Measurements from ENCODE around the gene SLC6A15. TPM values are rescaled to one million over a fixed set of nuclear protein-coding genes. Genes with fewer than 3 reads are reported as not detected.

The SLC6A15 gene
- total and polyA plus RNA-seq, 2 experiments from 2014 or later = 2.6 to 3.4 TPM

GRCh38 chr12:84875241-84875640 is 37.4 kb downstream of the SLC6A15 start:
- H3K4me1 ChIP-seq (ENCODE audit: insufficient read depth) = no peaks in the 10 kb centered on the region
- no peaks in the 10 kb centered on the region for H3K9me3 ChIP-seq (ENCODE audit: low read depth)
- no peak overlapping the region for H3K4me2 ChIP-seq (ENCODE audit: unreplicated experiment)
- H2AFZ ChIP-seq = peak overlapping the region; percentile 26
- H3K4me3 ChIP-seq = no peak overlapping the region
- no peaks in the 10 kb centered on the region for H3K79me2 ChIP-seq (ENCODE audit: insufficient read depth)
- no peak for TF ChIP-seq EZH2 (IDR thresholded peaks at IDR 0.05; ENCODE audit: insufficient read depth, poor library complexity, severe bottlenecking)
- no peak for TF ChIP-seq EZH2phosphoT487 (IDR thresholded peaks at IDR 0.05; ENCODE audit: insufficient read depth, low read depth)
- in situ Hi-C loops (cut with MboI) = no loop called here
- no peaks in the 10 kb centered on the region for H3K9me2 ChIP-seq (ENCODE audit: insufficient read depth)
- no peaks in the 10 kb centered on the region for H3K36me3 ChIP-seq (ENCODE audit: low read depth)
- no peak overlapping the region for H3K27ac ChIP-seq
- H3K9ac ChIP-seq = no peak overlapping the region
- H3K27me3 ChIP-seq (replicated peaks; ENCODE audit: insufficient read depth) = no peaks in the 10 kb centered on the region
- no peaks in the 10 kb centered on the region for H4K20me1 ChIP-seq (ENCODE audit: insufficient read depth)
- no peak for DNase-seq
- no peaks in the 10 kb centered on the region for H3F3A ChIP-seq (ENCODE audit: insufficient read depth)
- 50 to 51% methylated on average over 4 of the region's 4 CpGs for WGBS, 2 experiments (ENCODE audit: low coverage in 1 of 2, low lambda C conversion rate in 2 of 2, missing lambda C conversion rate in 2 of 2)

GRCh38 chr12:84874825-84875139 is 37.8 kb downstream of the SLC6A15 start:
- Histone ChIP-seq H3K9me3 (ENCODE audit: low read depth) (no peaks in the 10 kb centered on the region), H3K9me2 (ENCODE audit: insufficient read depth) (no peaks in the 10 kb centered on the region), H3K9ac (no peak overlapping the region), H4K20me1 (ENCODE audit: insufficient read depth) (no peaks in the 10 kb centered on the region), H3K36me3 (ENCODE audit: low read depth) (no peaks in the 10 kb centered on the region), H3K27ac (no peak overlapping the region), H2AFZ (peak overlapping the region; percentile 26), H3K79me2 (ENCODE audit: insufficient read depth) (no peaks in the 10 kb centered on the region), H3F3A (ENCODE audit: insufficient read depth) (no peaks in the 10 kb centered on the region), H3K4me3 (no peak overlapping the region), H3K4me2 (ENCODE audit: unreplicated experiment) (no peak overlapping the region), H3K4me1 (ENCODE audit: insufficient read depth) (no peaks in the 10 kb centered on the region), H3K27me3 (replicated peaks; ENCODE audit: insufficient read depth) (no peaks in the 10 kb centered on the region)
- in situ Hi-C loops (cut with MboI) = no loop called here
- TF ChIP-seq EZH2phosphoT487 (IDR thresholded peaks at IDR 0.05; ENCODE audit: insufficient read depth, low read depth) = no peak
- no peak for TF ChIP-seq EZH2 (IDR thresholded peaks at IDR 0.05; ENCODE audit: insufficient read depth, poor library complexity, severe bottlenecking)
- no peak for DNase-seq

- Histone ChIP-seq H3K4me1 (ENCODE audit: insufficient read depth) (no peaks in the 10 kb centered on the region), H2AFZ (no peak overlapping the region), H3K27me3 (replicated peaks; ENCODE audit: insufficient read depth) (no peaks in the 10 kb centered on the region), H3K79me2 (ENCODE audit: insufficient read depth) (no peaks in the 10 kb centered on the region), H3K36me3 (ENCODE audit: low read depth) (no peaks in the 10 kb centered on the region), H3F3A (ENCODE audit: insufficient read depth) (no peaks in the 10 kb centered on the region), H3K9ac (no peak overlapping the region), H3K9me2 (ENCODE audit: insufficient read depth) (no peaks in the 10 kb centered on the region), H3K27ac (no peak overlapping the region), H4K20me1 (ENCODE audit: insufficient read depth) (no peaks in the 10 kb centered on the region), H3K9me3 (ENCODE audit: low read depth) (no peaks in the 10 kb centered on the region), H3K4me3 (no peak overlapping the region), H3K4me2 (ENCODE audit: unreplicated experiment) (no peak overlapping the region)
- TF ChIP-seq EZH2phosphoT487 (IDR thresholded peaks at IDR 0.05; ENCODE audit: insufficient read depth, low read depth) = no peak
- TF ChIP-seq EZH2 (IDR thresholded peaks at IDR 0.05; ENCODE audit: insufficient read depth, poor library complexity, severe bottlenecking) = no peak
- peak; percentile 77 for DNase-seq
- in situ Hi-C loops (cut with MboI) = no loop called here
- 57 to 59% methylated on average over 7 of the region's 7 CpGs for WGBS, 2 experiments (ENCODE audit: low coverage in 1 of 2, low lambda C conversion rate in 2 of 2, missing lambda C conversion rate in 2 of 2)
Observed at GRCh38 chr12:84874125-84874824, 38.3 kb downstream of the SLC6A15 start.

- Histone ChIP-seq H3K4me3 (no peak overlapping the region), H3F3A (ENCODE audit: insufficient read depth) (no peaks in the 10 kb centered on the region), H3K36me3 (ENCODE audit: low read depth) (no peaks in the 10 kb centered on the region), H3K27me3 (replicated peaks; ENCODE audit: insufficient read depth) (no peaks in the 10 kb centered on the region), H3K79me2 (ENCODE audit: insufficient read depth) (no peaks in the 10 kb centered on the region), H3K9ac (no peak overlapping the region), H3K4me1 (ENCODE audit: insufficient read depth) (no peaks in the 10 kb centered on the region), H3K9me3 (ENCODE audit: low read depth) (no peaks in the 10 kb centered on the region), H4K20me1 (ENCODE audit: insufficient read depth) (no peaks in the 10 kb centered on the region), H2AFZ (0 out of 2 replicates have a peak overlapping the region, but pooled peaks have one; percentile 18), H3K4me2 (ENCODE audit: unreplicated experiment) (no peak overlapping the region), H3K27ac (no peak overlapping the region), H3K9me2 (ENCODE audit: insufficient read depth) (no peaks in the 10 kb centered on the region)
- WGBS, 2 experiments (ENCODE audit: low coverage in 1 of 2, low lambda C conversion rate in 2 of 2, missing lambda C conversion rate in 2 of 2) = 73 to 74% methylated on average over 3 of the region's 3 CpGs
- peak; percentile 14 for DNase-seq
- TF ChIP-seq EZH2 (IDR thresholded peaks at IDR 0.05; ENCODE audit: insufficient read depth, poor library complexity, severe bottlenecking) (no peak), EZH2phosphoT487 (IDR thresholded peaks at IDR 0.05; ENCODE audit: insufficient read depth, low read depth) (no peak)
- in situ Hi-C loops (cut with MboI) = no loop called here
Observed at GRCh38 chr12:84862186-84862585, 50.4 kb downstream of the SLC6A15 start.

GRCh38 chr12:84860718-84861117 is 51.9 kb downstream of the SLC6A15 start:
- Histone ChIP-seq H3K9ac (no peak overlapping the region), H3F3A (ENCODE audit: insufficient read depth) (no peaks in the 10 kb centered on the region), H3K27me3 (replicated peaks; ENCODE audit: insufficient read depth) (no peaks in the 10 kb centered on the region), H3K4me3 (no peak overlapping the region), H3K27ac (no peak overlapping the region), H3K36me3 (ENCODE audit: low read depth) (no peaks in the 10 kb centered on the region), H3K9me3 (ENCODE audit: low read depth) (no peaks in the 10 kb centered on the region), H2AFZ (no peak overlapping the region), H3K79me2 (ENCODE audit: insufficient read depth) (no peaks in the 10 kb centered on the region), H3K9me2 (ENCODE audit: insufficient read depth) (no peaks in the 10 kb centered on the region), H3K4me1 (ENCODE audit: insufficient read depth) (no peaks in the 10 kb centered on the region), H3K4me2 (ENCODE audit: unreplicated experiment) (no peak overlapping the region), H4K20me1 (ENCODE audit: insufficient read depth) (no peaks in the 10 kb centered on the region)
- WGBS, 2 experiments (ENCODE audit: low coverage in 1 of 2, low lambda C conversion rate in 2 of 2, missing lambda C conversion rate in 2 of 2) = 75 to 85% methylated on average over 2 of the region's 2 CpGs
- DNase-seq = no peak
- TF ChIP-seq EZH2phosphoT487 (IDR thresholded peaks at IDR 0.05; ENCODE audit: insufficient read depth, low read depth) (no peak), EZH2 (IDR thresholded peaks at IDR 0.05; ENCODE audit: insufficient read depth, poor library complexity, severe bottlenecking) (no peak)
- in situ Hi-C loops (cut with MboI) = no loop called here
